ENCODE results near the gene ZC3H11A. TPM values are rescaled to one million over a fixed set of nuclear protein-coding genes. Genes with fewer than 3 reads are reported as not detected.

The ZC3H11A gene
- total and polyA plus RNA-seq, 2 of the 13 experiments (the other 11 are each of a cell fraction or from before 2014, with no cell fraction given): 56.9 to 59.7 TPM

DNA sequence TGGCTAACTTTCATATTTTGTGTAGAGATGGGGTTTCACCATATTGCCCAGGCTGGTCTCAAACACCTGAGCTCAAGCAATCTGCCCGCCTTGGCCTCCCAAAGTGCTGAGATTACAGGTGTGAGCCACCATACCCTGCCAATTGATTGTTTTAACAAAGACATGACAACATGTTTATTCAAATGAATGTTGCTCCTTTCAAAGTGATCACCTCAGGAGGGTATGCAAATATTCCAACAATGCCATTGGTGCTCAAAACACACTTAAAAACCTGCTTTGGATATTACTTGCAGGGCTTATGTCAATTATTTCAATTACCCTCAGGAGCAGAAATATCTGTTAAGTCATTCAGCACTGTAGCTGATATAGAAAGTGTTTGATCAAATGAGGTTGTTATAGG, 22.6 kb upstream of the ZC3H11A start (continued):
- TF ChIP-seq, protein P1, sequence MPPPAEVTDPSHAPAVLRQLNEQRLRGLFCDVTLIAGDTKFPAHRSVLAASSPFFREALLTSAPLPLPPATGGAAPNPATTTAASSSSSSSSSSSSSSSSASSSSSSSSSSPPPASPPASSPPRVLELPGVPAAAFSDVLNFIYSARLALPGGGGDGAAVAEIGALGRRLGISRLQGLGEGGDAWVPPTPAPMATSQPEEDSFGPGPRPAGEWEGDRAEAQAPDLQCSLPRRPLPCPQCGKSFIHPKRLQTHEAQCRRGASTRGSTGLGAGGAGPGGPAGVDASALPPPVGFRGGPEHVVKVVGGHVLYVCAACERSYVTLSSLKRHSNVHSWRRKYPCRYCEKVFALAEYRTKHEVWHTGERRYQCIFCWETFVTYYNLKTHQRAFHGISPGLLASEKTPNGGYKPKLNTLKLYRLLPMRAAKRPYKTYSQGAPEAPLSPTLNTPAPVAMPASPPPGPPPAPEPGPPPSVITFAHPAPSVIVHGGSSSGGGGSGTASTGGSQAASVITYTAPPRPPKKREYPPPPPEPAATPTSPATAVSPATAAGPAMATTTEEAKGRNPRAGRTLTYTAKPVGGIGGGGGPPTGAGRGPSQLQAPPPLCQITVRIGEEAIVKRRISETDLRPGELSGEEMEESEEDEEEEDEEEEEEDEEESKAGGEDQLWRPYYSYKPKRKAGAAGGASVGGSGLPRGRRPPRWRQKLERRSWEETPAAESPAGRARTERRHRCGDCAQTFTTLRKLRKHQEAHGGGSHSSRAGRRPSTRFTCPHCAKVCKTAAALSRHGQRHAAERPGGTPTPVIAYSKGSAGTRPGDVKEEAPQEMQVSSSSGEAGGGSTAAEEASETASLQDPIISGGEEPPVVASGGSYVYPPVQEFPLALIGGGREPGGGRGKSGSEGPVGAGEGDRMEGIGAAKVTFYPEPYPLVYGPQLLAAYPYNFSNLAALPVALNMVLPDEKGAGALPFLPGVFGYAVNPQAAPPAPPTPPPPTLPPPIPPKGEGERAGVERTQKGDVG (CRISPR knock-in tag; IDR thresholded peaks at IDR 0.05; ENCODE audit: borderline replicate concordance): no peak
- TF ChIP-seq ZNF709 (CRISPR knock-in tag; IDR thresholded peaks at IDR 0.05) (no peak), POGZ (CRISPR knock-in tag; IDR thresholded peaks at IDR 0.05) (no peak), HMG20A (CRISPR knock-in tag; IDR thresholded peaks at IDR 0.05; ENCODE audit: borderline replicate concordance) (no peak)
- TF ChIP-seq, protein P2, sequence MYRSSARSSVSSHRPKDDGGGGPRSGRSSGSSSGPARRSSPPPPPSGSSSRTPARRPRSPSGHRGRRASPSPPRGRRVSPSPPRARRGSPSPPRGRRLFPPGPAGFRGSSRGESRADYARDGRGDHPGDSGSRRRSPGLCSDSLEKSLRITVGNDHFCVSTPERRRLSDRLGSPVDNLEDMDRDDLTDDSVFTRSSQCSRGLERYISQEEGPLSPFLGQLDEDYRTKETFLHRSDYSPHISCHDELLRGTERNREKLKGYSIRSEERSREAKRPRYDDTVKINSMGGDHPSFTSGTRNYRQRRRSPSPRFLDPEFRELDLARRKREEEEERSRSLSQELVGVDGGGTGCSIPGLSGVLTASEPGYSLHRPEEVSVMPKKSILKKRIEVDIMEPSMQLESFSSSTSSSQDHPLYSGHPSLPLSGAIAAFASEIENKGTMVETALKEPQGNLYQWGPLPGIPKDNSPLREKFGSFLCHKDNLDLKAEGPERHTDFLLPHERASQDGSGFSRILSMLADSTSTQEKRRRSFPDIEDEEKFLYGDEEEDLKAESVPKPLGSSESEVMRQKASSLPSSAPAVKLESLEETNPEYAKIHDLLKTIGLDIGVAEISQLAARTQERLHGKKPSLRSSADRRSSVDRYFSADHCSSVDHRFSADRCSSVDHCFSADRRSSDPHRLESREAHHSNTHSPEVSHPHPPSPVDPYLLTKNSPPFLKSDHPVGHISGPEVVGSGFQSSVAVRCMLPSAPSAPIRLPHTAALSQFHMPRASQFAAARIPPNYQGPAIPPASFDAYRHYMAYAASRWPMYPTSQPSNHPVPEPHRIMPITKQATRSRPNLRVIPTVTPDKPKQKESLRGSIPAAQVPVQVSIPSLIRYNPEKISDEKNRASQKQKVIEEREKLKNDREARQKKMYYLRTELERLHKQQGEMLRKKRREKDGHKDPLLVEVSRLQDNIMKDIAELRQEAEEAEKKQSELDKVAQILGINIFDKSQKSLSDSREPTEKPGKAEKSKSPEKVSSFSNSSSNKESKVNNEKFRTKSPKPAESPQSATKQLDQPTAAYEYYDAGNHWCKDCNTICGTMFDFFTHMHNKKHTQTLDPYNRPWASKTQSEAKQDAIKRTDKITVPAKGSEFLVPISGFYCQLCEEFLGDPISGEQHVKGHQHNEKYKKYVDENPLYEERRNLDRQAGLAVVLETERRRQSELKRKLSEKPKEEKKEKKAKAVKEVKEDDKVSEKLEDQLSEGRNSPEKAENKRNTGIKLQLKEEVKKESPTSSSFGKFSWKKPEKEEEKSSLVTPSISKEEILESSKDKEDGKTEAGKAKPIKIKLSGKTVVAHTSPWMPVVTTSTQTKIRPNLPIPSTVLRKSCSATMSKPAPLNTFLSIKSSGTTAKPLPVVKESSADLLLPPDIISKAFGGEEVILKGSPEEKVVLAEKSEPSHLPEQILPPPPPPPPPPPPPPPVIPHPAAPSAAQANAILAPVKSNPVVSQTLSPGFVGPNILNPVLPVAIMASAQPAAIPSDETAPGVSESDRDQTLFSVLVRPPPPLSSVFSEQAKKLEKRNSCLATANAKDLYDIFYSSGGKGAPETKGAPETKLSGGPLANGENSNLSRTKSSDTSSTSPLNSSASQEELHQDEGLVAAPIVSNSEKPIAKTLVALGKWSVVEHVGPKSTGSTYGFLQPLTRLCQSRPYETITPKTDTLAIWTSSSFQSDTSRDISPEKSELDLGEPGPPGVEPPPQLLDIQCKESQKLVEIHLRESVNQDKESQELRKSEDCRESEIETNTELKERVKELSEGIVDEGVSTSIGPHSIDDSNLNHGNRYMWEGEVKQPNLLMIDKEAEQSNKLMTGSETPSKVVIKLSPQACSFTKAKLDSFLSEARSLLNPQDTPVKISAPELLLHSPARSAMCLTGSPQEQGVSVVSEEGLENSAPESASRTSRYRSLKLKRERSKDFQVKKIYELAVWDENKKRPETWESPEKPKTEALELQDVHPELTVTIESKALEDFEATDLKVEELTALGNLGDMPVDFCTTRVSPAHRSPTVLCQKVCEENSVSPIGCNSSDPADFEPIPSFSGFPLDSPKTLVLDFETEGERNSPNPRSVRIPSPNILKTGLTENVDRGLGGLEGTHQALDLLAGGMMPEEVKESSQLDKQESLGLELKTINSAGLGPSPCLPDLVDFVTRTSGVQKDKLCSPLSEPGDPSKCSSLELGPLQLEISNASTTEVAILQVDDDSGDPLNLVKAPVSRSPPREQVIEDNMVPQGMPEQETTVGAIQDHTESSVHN (CRISPR knock-in tag; IDR thresholded peaks at IDR 0.05): no peak
